Skeletal muscle cell (primary cell): ENCODE measurements around the gene POLDIP2.
A peak's percentile ranks its signal among the peaks of the same experiment; 100 is the strongest.

ENCODE experiments used
- DNase-seq: peaks from one replicate; pipeline ENCODE4 v3.0.0-alpha.2; 2010; ENCODE audit warnings: low read depth
- H3K4me3 ChIP-seq: 2 replicates; pipeline ENCODE4 v1.5.1; 2011; ENCODE audit warnings: low read depth, mild to moderate bottlenecking, control low read depth, low read length, moderate library complexity

POLDIP2 gene

GRCh38 chr17:28368915-28369683 is 11.8 kb upstream of the POLDIP2 start:
- H3K4me3 ChIP-seq = no peak overlapping the region
- no peak for DNase-seq

GRCh38 chr17:28368306-28368831 is 11.0 kb upstream of the POLDIP2 start:
- DNase-seq = no peak
- no peak overlapping the region for H3K4me3 ChIP-seq

GRCh38 chr17:28367641-28368305 is 10.4 kb upstream of the POLDIP2 start:
- no peak overlapping the region for H3K4me3 ChIP-seq
- no peak for DNase-seq

GRCh38 chr17:28366605-28367004 is 9.3 kb upstream of the POLDIP2 start:
- DNase-seq = no peak

GRCh38 chr17:28365487-28365886 is 8.2 kb upstream of the POLDIP2 start:
- DNase-seq = no peak
- no peak overlapping the region for H3K4me3 ChIP-seq

More at GRCh38 chr17:28366605-28367004, 9.3 kb upstream of the POLDIP2 start:
- no peak overlapping the region for H3K4me3 ChIP-seq

GRCh38 chr17:28364665-28365363 is 7.5 kb upstream of the POLDIP2 start, which contains the start of gene SEBOX:
Gene SEBOX (minus strand): TSS chr17:28365199. CDS start chr17:28365151, 48 bp downstream.
- H3K4me3 ChIP-seq = no peak within 1 kb of the TSS
- no peak for DNase-seq

GRCh38 chr17:28363776-28364650 is 6.7 kb upstream of the POLDIP2 start:
- DNase-seq = no peak
- H3K4me3 ChIP-seq = no peak overlapping the region

- no peak for DNase-seq
- no peak overlapping the region for H3K4me3 ChIP-seq
Observed at GRCh38 chr17:28363186-28363585, 5.9 kb upstream of the POLDIP2 start.

- DNase-seq = no peak
- peak overlapping the region; percentile 70 for H3K4me3 ChIP-seq
Observed at GRCh38 chr17:28357901-28358197, 522 bp upstream of the POLDIP2 start.

GRCh38 chr17:28350271-28350670 is 7.1 kb downstream of the POLDIP2 start:
- H3K4me3 ChIP-seq = no peak overlapping the region
- DNase-seq = no peak

GRCh38 chr17:28348979-28349378 is 8.3 kb downstream of the POLDIP2 start:
- no peak for DNase-seq
- H3K4me3 ChIP-seq = no peak overlapping the region

- no peak overlapping the region for H3K4me3 ChIP-seq
- peak; percentile 65 for DNase-seq
Observed at GRCh38 chr17:28347261-28347891, 10.0 kb downstream of the POLDIP2 start.

GRCh38 chr17:28346746-28347246 is 10.5 kb downstream of the POLDIP2 start:
- no peak for DNase-seq
- no peak overlapping the region for H3K4me3 ChIP-seq

GRCh38 chr17:28346199-28346580 is 11.1 kb downstream of the POLDIP2 start:
- no peak for DNase-seq
- no peak overlapping the region for H3K4me3 ChIP-seq

GRCh38 chr17:28345419-28346198 is 11.7 kb downstream of the POLDIP2 start:
- no peak for DNase-seq
- H3K4me3 ChIP-seq = no peak overlapping the region

- no peak overlapping the region for H3K4me3 ChIP-seq
- DNase-seq = no peak
Observed at GRCh38 chr17:28344435-28344901, 12.9 kb downstream of the POLDIP2 start.

- DNase-seq = no peak
- H3K4me3 ChIP-seq = no peak overlapping the region
Observed at GRCh38 chr17:28344011-28344410, 13.3 kb downstream of the POLDIP2 start.

- H3K4me3 ChIP-seq = no peak overlapping the region
- DNase-seq = no peak
Observed at GRCh38 chr17:28343491-28343932, 13.8 kb downstream of the POLDIP2 start.
